GM18520 (cell line): ENCODE results near the gene KRTAP4-3.
"Not testable (repeated sequence)": the region's sequence is repeated elsewhere in the genome, so short reads cannot be mapped to it uniquely, and the experiment has no call there.

Source experiments
- ATAC-seq: cut with Tn5 transposase; IDR thresholded peaks from one replicate; pipeline ENCODE4 v1.9.1; 2021; ENCODE audit not compliant: unreplicated experiment

KRTAP4-3 gene

DNA sequence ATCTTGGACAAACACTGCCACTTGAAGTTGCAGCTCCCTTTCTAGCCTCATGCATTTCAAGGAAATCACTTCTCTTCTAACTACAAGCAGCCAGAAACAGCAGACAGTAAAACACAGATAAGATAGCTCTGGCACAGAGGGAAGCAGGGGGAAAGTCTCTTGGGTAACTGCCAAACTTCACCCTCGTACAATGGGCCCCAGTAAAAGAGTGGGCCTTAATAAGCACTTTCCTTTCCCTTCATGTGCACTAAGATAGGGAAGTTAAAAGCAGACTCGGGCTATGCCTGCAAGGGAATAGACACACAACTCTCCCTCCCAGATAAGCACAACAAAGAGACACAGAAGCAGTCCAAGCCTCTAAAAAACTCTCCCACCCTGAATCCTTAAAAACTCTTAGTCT is 14.2 kb downstream of the KRTAP4-3 start:
- ATAC-seq = no peak

DNA sequence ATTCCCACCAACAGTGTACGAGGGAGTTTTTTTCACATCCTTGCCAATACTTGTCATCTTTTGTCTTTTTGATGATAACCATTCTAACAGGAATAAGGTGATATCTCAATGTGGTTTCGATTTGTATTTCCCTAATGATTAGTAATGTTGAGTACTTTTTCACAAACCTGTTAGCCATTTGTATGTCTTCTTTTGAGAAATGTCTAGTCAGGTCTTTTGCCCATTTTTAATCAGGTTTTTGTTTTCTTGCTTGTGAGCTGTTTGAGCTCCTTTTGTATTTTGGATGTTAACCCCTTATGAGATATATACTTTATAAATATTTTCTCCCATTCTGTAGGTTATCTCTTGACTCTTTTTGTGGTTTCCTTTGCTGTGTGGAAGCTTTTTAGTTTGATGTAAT is 16.5 kb downstream of the KRTAP4-3 start:
- ATAC-seq = no peak

- no peak for ATAC-seq
Measured at GRCh38 chr17:41150026-41150425, 18.0 kb downstream of the KRTAP4-3 start.

DNA sequence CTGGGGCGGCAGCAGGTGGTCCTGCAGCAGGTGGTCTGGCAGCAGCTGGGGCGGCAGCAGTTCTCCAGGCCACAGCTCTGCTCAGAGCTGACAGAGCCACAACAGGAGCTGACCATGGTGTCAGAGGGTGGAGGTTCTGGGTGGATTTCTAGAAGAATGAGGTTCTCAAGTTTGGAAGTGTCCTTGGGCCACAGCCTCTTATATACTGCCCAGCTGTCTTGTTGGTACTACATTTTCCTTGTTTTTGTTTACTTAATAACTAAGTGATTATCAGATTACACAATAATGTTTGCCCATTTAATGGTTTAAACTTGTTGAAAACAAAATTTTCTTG is 18.4 kb downstream of the KRTAP4-3 start, which contains the start of gene KRTAP4-5:
KRTAP4-5 (minus strand) TSS at position 174 of the 334 bp plus-strand sequence; CDS start at position 116, 58 bp downstream.
- no peak for ATAC-seq

DNA sequence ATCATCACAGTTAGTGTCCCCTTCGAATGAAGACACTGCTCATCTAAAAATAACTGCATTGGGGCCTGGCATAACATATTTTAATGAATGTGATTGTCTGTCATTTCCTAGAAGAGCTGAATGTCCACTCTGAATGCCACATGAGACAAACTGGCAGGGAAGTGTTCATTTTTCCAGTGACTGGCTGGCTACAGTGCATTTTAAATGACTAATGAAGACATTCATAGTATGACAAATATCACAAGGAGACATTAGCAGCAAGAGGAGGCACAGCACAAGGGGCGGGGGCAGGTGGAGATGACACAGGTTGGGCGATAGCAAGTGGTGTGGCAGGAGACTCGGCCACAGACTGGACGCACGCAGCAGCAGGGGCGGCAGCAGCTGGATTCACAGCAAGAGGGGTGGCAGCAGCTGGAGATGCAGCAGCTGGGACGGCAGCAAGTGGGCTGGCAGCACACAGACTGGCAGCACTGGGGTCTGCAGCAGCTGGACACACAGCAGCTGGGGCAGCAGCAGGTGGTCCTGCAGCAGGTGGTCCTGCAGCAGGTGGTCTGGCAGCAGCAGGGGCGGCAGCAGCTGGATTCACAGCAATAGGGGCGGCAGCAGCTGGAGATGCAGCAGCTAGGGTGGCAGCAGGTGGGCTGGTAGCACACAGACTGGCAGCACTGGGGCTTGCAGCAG is 18.9 kb downstream of the KRTAP4-3 start:
- not testable (repeated sequence) for ATAC-seq

GRCh38 chr17:41147531-41148204 is 20.4 kb downstream of the KRTAP4-3 start:
- ATAC-seq = no peak

GRCh38 chr17:41145261-41145660 is 22.8 kb downstream of the KRTAP4-3 start:
- no peak for ATAC-seq

- no peak for ATAC-seq
Measured at GRCh38 chr17:41144846-41145245, 23.2 kb downstream of the KRTAP4-3 start.

GRCh38 chr17:41141361-41141760 is 26.7 kb downstream of the KRTAP4-3 start:
- no peak for ATAC-seq

DNA sequence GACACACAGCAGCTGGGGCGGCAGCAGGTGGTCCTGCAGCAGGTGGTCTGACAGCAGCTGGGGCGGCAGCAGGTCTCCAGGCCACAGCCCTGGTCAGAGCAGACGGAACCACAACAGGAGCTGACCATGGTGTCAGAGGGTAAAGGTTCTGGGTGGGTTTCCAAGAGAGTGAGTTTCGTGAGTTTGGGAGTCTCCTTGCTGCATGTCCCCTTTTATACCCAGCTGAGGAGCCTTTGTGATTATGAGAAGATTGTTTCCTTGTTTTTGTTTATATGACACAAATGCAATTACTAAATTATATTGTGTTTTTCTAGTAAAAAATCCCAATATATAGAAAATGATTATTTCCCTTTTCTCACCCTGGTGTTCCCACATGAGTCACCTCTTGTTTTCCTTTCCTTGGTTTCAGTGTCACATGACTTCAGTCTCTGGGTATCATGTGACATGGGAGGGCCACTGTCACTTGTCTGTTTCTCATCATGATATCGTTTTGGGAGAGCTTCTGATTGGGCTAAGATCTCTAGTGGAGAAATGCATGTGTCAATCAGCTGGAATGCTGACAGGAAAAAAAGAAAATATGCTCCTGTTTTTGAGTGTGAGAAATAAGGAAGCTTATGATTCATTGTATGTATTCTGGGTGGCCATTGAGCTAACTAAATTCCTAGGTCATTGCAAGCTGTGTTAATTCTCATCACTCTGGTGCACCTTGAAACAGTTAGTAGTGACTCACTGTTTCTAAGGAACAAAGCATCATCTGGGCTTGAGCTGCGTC is 27.5 kb downstream of the KRTAP4-3 start, which contains the start of gene KRTAP4-6:
KRTAP4-6 (minus strand) TSS at position 185 of the 772 bp plus-strand sequence; CDS start at position 128, 57 bp downstream.
- ATAC-seq = no peak

DNA sequence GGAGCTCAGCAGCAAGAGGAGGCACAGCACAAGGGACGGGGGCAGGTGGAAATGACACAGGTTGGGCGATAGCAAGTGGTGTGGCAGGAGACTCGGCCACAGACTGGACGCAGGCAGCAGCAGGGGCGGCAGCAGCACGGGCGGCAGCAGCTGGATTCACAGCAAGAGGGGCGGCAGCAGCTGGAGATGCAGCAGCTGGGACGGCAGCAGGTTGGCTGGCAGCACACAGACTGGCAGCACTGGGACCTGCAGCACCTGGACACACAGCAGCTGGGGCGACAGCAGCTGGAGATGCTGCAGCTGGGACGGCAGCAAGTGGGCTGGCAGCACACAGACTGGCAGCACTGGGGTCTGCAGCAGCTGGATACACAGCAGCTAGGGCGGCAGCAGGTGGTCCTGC is 28.2 kb downstream of the KRTAP4-3 start:
- ATAC-seq = not testable (repeated sequence)

DNA sequence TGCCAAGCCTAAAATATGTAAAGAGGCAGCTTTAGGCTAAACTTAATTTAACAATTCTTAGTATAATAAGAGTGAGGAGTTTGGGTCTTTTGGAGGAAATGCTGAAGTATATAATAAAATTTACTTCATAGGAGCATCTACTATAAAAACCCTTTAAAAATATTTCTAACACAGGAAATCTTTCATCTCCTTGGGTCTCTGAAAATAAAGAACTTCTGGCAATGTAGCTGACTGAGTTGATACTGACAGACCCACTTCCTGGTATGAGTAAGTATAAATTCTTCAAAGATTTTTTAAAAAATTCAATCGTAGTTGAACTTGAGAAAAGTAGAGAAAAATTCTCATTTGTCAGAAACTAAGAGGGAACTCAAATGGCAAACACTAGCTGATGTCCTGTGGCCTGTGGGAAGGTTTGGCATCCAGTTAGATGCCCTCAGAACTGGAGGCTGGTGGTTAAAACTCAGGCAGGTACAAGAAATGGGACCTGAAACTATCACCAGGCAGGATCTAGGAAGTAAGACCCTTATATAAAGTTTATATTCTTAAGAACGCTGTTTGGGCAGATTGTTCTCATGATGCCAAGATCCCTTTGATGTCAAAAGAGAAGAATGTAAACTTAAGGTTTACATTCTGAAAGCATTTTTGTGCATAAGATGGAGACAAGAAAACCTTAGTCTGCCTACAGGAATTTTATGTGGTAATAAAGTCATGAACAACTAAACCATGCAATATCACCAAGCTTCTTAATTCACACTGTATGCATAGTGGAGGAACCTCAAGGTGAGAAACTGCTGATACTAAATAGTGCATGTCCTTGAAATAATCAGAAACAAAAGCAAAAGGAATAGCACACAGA is 33.9 kb downstream of the KRTAP4-3 start:
- ATAC-seq = no peak

DNA sequence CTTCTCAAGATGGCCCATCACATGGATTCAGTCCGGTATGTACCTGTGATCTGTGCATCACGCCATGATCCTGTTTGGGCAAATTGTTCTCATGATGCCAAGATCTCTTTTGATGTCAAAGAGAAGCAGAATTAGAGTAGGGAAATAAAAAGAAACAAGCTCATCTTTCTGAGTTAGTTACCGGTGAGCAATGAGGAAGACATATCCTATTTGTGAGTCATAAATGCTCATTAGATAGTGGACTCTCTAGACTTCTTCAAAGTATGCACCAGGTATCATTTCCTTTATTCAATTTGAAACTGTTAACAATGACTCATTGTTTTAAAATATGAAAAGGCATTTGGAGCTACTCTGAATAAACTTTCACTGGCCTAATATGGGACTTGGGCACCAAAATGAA is 36.0 kb downstream of the KRTAP4-3 start:
- ATAC-seq = no peak

- no peak for ATAC-seq
Measured at GRCh38 chr17:41127371-41127770, 40.6 kb downstream of the KRTAP4-3 start.

DNA sequence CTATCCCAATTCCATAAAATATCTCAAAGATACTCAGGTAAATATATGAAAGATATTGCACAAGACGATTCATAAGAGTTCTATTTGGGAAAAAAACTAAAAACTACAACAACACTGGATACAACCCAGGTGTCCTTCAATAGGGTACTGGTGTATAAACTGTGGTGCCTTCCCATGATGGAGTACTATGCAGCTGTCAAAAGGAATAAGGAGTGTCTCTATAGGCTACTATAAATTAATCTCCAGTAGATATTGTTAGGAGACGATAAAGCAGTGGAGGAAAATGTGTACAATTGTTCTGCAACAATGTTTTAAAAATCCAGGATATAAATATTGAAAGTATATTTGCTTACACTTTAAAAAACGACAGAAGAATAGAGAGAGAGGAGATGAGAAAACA is 41.6 kb downstream of the KRTAP4-3 start:
- ATAC-seq = no peak

DNA sequence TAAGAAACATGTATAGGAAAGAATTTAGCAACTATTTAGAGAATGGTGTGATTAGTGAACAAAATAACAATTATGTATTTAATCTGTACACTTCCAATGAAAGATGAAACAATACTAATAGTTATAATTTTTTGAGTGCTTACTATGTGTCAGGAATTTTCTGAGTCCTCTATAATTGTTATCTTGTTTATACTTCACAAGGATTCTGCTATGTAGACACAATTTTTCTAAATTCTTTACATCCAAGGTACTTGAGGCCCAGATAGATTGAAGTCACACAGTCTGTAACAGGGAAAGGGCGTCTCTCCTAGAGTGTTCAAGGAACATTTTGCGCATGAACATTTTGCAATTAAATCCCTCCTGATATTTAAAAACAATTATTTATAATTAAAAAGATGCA is 43.0 kb downstream of the KRTAP4-3 start:
- no peak for ATAC-seq

DNA sequence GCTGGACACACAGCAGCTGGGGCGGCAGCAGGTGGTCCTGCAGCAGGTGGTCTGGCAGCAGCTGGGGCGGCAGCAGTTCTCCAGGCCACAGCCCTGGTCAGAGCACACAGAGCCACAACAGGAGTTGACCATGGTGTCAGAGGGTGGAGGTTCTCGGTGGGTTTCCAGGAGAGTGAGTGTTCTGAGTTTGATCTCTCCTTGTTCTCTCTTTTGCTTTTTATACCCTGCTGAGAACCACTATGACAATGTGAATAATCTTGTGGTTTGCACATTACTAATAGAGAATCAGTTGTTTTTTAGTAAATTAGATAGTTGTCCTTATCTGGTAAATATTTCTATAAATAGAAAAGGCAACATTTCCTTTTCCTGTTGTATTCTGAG is 44.0 kb downstream of the KRTAP4-3 start, which contains the start of gene KRTAP4-12:
KRTAP4-12 (minus strand) TSS at position 192 of the 381 bp plus-strand sequence; CDS start at position 132, 60 bp downstream.
- not testable (repeated sequence) for ATAC-seq

DNA sequence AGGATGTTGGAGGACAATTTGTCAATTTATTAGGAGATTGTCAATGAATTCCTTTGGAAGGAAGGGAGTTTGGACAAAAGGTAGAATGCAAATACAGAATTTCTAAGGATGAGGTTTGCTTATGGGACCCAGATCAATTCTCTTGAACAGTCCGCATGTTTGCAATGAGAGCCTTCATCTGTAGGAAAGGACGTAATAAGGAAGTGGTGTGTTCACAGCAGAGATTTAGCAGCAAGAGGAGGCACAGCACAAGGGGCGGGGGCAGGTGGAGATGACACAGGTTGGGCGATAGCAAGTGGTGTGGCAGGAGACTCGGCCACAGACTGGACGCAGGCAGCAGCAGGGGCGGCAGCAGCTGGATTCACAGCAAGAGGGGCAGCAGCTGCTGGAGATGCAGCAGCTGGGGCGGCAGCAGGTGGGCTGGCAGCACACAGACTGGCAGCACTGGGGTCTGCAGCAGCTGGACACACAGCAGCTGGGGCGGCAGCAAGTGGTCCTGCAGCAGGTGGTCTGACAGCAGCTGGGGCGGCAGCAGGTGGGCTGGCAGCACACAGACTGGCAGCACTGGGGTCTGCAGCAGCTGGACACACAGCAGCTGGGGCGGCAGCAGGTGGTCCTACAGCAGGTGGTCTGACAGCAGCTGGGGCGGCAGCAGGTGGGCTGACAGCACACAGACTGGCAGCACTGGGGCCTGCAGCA is 44.6 kb downstream of the KRTAP4-3 start:
- not testable (repeated sequence) for ATAC-seq

DNA sequence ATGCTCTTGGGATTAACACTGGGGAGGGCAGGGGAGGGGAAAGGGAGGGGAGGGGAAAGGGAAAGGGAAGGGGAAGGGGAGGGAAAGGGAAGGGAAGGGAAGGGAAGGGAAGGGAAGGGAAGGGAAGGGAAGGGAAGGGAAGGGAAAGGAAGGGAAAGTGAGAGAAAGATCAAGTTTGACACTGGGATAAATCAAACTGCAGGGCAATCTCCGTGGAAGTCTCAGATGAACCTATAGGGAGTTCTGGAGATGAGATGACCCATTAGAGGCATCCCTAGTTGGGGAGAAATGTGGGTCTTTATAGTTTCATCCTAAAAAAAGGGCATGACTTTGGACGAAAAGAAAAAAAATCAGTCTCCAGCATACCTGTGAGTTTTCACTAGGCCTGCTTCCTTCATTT is 46.3 kb downstream of the KRTAP4-3 start:
- no peak for ATAC-seq
